Measurements from ENCODE around the gene PPM1J. TPM values are rescaled to one million over a fixed set of nuclear protein-coding genes. Genes with fewer than 3 reads are reported as not detected.

Gene PPM1J
- polyA plus RNA-seq, 1 of the 3 experiments (the other 2 are of a cell fraction), result 5.3 TPM

- peaks cover 11 to 12% of the 10 kb centered on the region in 2 experiments; a peak in 3 of 4 replicates for H3K4me1 ChIP-seq (ENCODE audit: control insufficient read depth in 1 of 2, insufficient read depth in 2 of 2, low read depth in 1 of 2, low read length in 1 of 2)
- no peak overlapping the region for H3K4me2 ChIP-seq
- no peak overlapping the region for H3K27ac ChIP-seq (ENCODE audit: low read depth in 2 of 2, low read length in 1 of 2)
- no peaks in the 10 kb centered on the region for H3K9me3 ChIP-seq
- H4K20me1 ChIP-seq (ENCODE audit: insufficient read depth), result no peaks in the 10 kb centered on the region
- CTCF ChIA-PET, result no interaction called here
- H3K27me3 ChIP-seq (ENCODE audit: insufficient read depth), result no peaks in the 10 kb centered on the region
- H3K9me2 ChIP-seq, result no peaks in the 10 kb centered on the region
- H3K4me3 ChIP-seq (ENCODE audit: low read depth in 2 of 2, low read length in 1 of 2), result no peak overlapping the region
- H3K36me3 ChIP-seq (replicated peaks in 1 of 2; ENCODE audit: control insufficient read depth in 1 of 2, insufficient read depth in 2 of 2, low read length in 1 of 2), result peaks cover 0 to 2% of the 10 kb centered on the region in 2 experiments
- POLR2A ChIA-PET, result no interaction called here
- DNase-seq, result no peak
- 97% methylated on average over 4 of the region's 4 CpGs for WGBS (ENCODE audit: low lambda C conversion rate)
- no peak overlapping the region for H2AFZ ChIP-seq (ENCODE audit: low read depth)
- H3F3A ChIP-seq (replicated peaks; ENCODE audit: insufficient read depth), result peaks cover 18% of the 10 kb centered on the region
- peaks cover 64% of the 10 kb centered on the region for H3K79me2 ChIP-seq (ENCODE audit: insufficient read depth)
- H3K9ac ChIP-seq, result no peak overlapping the region
- TF ChIP-seq RAD21 (IDR thresholded peaks at IDR 0.05; ENCODE audit: low read length), result no peak
- TF ChIP-seq IRF3 (IDR thresholded peaks at IDR 0.05; ENCODE audit: low read depth, low read length), result no peak
- no peak for TF ChIP-seq NRF1 (IDR thresholded peaks at IDR 0.05; ENCODE audit: low read depth, low read length)
- no peak for TF ChIP-seq JUND (IDR thresholded peaks at IDR 0.05)
- TF ChIP-seq SMC3 (IDR thresholded peaks at IDR 0.05; ENCODE audit: low read depth, low read length), result no peak
- no peak for TF ChIP-seq RXRA (IDR thresholded peaks at IDR 0.05; ENCODE audit: borderline replicate concordance, low read depth)
- TF ChIP-seq FOXJ3 (CRISPR knock-in tag; IDR thresholded peaks at IDR 0.05), result no peak
- TF ChIP-seq TEAD4 (IDR thresholded peaks at IDR 0.05; ENCODE audit: borderline replicate concordance, insufficient read depth), result no peak
- TF ChIP-seq FOXM1 (IDR thresholded peaks at IDR 0.05; ENCODE audit: low read depth), result no peak
- no peak for TF ChIP-seq EP300 (IDR thresholded peaks at IDR 0.05; ENCODE audit: borderline replicate concordance in 1 of 2, low read depth in 1 of 2, low read length in 1 of 2)
- TF ChIP-seq TCF12 (IDR thresholded peaks at IDR 0.05), result no peak
- TF ChIP-seq POLR2AphosphoS5 (IDR thresholded peaks at IDR 0.05; ENCODE audit: low read depth, low read length), result no peak
- TF ChIP-seq, protein P1, sequence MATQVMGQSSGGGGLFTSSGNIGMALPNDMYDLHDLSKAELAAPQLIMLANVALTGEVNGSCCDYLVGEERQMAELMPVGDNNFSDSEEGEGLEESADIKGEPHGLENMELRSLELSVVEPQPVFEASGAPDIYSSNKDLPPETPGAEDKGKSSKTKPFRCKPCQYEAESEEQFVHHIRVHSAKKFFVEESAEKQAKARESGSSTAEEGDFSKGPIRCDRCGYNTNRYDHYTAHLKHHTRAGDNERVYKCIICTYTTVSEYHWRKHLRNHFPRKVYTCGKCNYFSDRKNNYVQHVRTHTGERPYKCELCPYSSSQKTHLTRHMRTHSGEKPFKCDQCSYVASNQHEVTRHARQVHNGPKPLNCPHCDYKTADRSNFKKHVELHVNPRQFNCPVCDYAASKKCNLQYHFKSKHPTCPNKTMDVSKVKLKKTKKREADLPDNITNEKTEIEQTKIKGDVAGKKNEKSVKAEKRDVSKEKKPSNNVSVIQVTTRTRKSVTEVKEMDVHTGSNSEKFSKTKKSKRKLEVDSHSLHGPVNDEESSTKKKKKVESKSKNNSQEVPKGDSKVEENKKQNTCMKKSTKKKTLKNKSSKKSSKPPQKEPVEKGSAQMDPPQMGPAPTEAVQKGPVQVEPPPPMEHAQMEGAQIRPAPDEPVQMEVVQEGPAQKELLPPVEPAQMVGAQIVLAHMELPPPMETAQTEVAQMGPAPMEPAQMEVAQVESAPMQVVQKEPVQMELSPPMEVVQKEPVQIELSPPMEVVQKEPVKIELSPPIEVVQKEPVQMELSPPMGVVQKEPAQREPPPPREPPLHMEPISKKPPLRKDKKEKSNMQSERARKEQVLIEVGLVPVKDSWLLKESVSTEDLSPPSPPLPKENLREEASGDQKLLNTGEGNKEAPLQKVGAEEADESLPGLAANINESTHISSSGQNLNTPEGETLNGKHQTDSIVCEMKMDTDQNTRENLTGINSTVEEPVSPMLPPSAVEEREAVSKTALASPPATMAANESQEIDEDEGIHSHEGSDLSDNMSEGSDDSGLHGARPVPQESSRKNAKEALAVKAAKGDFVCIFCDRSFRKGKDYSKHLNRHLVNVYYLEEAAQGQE (IDR thresholded peaks at IDR 0.05; ENCODE audit: low read depth, low read length), result no peak
- TF ChIP-seq, protein P2, sequence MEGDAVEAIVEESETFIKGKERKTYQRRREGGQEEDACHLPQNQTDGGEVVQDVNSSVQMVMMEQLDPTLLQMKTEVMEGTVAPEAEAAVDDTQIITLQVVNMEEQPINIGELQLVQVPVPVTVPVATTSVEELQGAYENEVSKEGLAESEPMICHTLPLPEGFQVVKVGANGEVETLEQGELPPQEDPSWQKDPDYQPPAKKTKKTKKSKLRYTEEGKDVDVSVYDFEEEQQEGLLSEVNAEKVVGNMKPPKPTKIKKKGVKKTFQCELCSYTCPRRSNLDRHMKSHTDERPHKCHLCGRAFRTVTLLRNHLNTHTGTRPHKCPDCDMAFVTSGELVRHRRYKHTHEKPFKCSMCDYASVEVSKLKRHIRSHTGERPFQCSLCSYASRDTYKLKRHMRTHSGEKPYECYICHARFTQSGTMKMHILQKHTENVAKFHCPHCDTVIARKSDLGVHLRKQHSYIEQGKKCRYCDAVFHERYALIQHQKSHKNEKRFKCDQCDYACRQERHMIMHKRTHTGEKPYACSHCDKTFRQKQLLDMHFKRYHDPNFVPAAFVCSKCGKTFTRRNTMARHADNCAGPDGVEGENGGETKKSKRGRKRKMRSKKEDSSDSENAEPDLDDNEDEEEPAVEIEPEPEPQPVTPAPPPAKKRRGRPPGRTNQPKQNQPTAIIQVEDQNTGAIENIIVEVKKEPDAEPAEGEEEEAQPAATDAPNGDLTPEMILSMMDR (IDR thresholded peaks at IDR 0.05), result no peak
These were observed 37.6 kb downstream of the PPM1J start for GRCh38 chr1:112677501-112677900.

Data from SK-N-SH (cell line).